Astrocyte (in vitro differentiated cells and primary cell): Measurements from ENCODE around the gene HERPUD1. TPM values are rescaled to one million over a fixed set of nuclear protein-coding genes. Genes with fewer than 3 reads are reported as not detected.

Experiments used
- DNase-seq: peaks from one replicate; pipeline ENCODE4 v3.0.0-alpha.2; 2010; ENCODE audit warnings: low read depth
- FAIRE-seq: peaks from 2 replicates; lab custom pipeline; 2011; peaks lifted over from hg19 to GRCh38; lab: Jason Lieb, UNC
- H2AFZ ChIP-seq: 2 replicates; pipeline ENCODE4 v1.6.0; 2012; ENCODE audit warnings: low read depth, low read length, inconsistent platforms
- H3K27ac ChIP-seq: 2 replicates; pipeline ENCODE4 v1.5.1; 2011; ENCODE audit warnings: low read depth, low read length, inconsistent platforms
- H3K27me3 ChIP-seq: 2 replicates; pipeline ENCODE4 v1.6.0; 2011; ENCODE audit warnings: low read length, inconsistent platforms; ENCODE audit not compliant: insufficient read depth
- H3K36me3 ChIP-seq: 2 replicates; pipeline ENCODE4 v1.5.1; 2011; ENCODE audit warnings: low read length, inconsistent platforms; ENCODE audit not compliant: insufficient read depth
- H3K4me1 ChIP-seq: 2 replicates; pipeline ENCODE4 v1.5.1; 2011; ENCODE audit warnings: low read length, inconsistent platforms; ENCODE audit not compliant: insufficient read depth
- H3K4me2 ChIP-seq: 2 replicates; pipeline ENCODE4 v1.6.0; 2012; ENCODE audit warnings: low read length, inconsistent platforms
- H3K4me3 ChIP-seq: 2 replicates; pipeline ENCODE4 v1.5.1; 2011; ENCODE audit warnings: low read depth, mild to moderate bottlenecking, low read length, inconsistent platforms; ENCODE audit not compliant: insufficient read depth
- H3K79me2 ChIP-seq: 2 replicates; pipeline ENCODE4 v1.6.0; 2012; ENCODE audit warnings: mild to moderate bottlenecking, low read length, inconsistent platforms; ENCODE audit not compliant: insufficient read depth
- H3K9ac ChIP-seq: 2 replicates; pipeline ENCODE4 v1.6.0; 2012; ENCODE audit warnings: mild to moderate bottlenecking, low read length, inconsistent platforms
- H3K9me3 ChIP-seq: 2 replicates; pipeline ENCODE4 v1.5.1; 2012; ENCODE audit warnings: low read depth, mild to moderate bottlenecking, low read length, inconsistent platforms; ENCODE audit not compliant: insufficient read depth
- H4K20me1 ChIP-seq: 2 replicates; pipeline ENCODE4 v1.6.0; 2012; ENCODE audit warnings: low read length, inconsistent platforms; ENCODE audit not compliant: insufficient read depth
- H3K27ac Mint-ChIP-seq: one replicate; pipeline ENCODE4 v1.8.0; 2021; ENCODE audit warnings: mild to moderate bottlenecking, mixed read lengths; ENCODE audit not compliant: unreplicated experiment
- H3K27me3 Mint-ChIP-seq: one replicate; pipeline ENCODE4 v1.8.0; 2021; ENCODE audit warnings: low read depth, mixed read lengths; ENCODE audit not compliant: unreplicated experiment
- H3K36me3 Mint-ChIP-seq: one replicate; pipeline ENCODE4 v1.8.0; 2021; ENCODE audit warnings: low read depth, mixed read lengths; ENCODE audit not compliant: unreplicated experiment
- H3K4me1 Mint-ChIP-seq: one replicate; pipeline ENCODE4 v1.8.0; 2021; ENCODE audit warnings: low read depth, mixed read lengths; ENCODE audit not compliant: unreplicated experiment
- H3K4me3 Mint-ChIP-seq: one replicate; pipeline ENCODE4 v1.8.0; 2021; ENCODE audit warnings: mild to moderate bottlenecking, moderate library complexity, mixed read lengths; ENCODE audit not compliant: unreplicated experiment
- H3K9me3 Mint-ChIP-seq: one replicate; pipeline ENCODE4 v1.8.0; 2021; ENCODE audit warnings: mild to moderate bottlenecking, mixed read lengths; ENCODE audit not compliant: unreplicated experiment
- CTCF ChIP-seq: IDR thresholded peaks from 2 replicates; pipeline ENCODE4 v1.5.1; 2011; ENCODE audit warnings: low read depth, mild to moderate bottlenecking, inconsistent platforms, low read length, moderate library complexity; ENCODE audit not compliant: insufficient read depth
- EZH2 ChIP-seq: IDR thresholded peaks from 2 replicates; pipeline ENCODE4 v1.6.1; 2012; ENCODE audit warnings: mild to moderate bottlenecking, low read length, inconsistent platforms; ENCODE audit not compliant: insufficient read depth
- total RNA-seq: library from RNA; stranded (reverse); gene quantifications from 2 replicates; pipeline ENCODE4 v1.2.1, GENCODE V29; 2021

HERPUD1 gene
- total RNA-seq, 1 donor from 2014 or later: 234 TPM

DNA sequence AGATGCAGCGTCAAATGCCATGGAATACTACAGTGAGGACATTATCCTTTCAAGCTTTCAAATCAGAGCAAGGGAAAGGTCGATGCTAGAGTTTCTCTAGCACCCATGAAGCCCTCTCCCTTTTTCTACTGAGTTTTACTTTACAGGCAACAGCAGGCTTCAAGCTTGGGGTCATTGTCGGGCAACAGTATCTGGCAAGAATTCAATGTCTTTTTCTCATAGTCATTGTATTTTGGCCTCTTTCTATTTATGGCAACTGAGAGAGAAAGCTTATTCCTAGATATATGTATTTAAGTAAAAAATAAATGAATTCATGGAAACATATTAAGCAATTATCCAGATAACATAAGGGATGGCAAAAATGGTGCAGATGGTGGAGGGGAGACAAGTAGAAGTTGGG is 29.4 kb downstream of the HERPUD1 start:
- H3K4me3 ChIP-seq: no peak overlapping the region
- H3K27ac ChIP-seq: no peak overlapping the region
- H2AFZ ChIP-seq: no peak overlapping the region
- Mint-ChIP-seq H3K27me3 (peaks cover 4% of the 10 kb centered on the region), H3K4me1 (peaks cover 14% of the 10 kb centered on the region), H3K27ac (no peak overlapping the region), H3K9me3 (peaks cover 3% of the 10 kb centered on the region), H3K36me3 (no peaks in the 10 kb centered on the region), H3K4me3 (no peak overlapping the region)
- no peaks in the 10 kb centered on the region for H3K36me3 ChIP-seq
- FAIRE-seq (no peak), DNase-seq (no peak)
- no peaks in the 10 kb centered on the region for H3K9me3 ChIP-seq
- no peaks in the 10 kb centered on the region for H4K20me1 ChIP-seq
- peaks cover 20% of the 10 kb centered on the region for H3K4me1 ChIP-seq
- H3K4me2 ChIP-seq: no peak overlapping the region
- no peak overlapping the region for H3K9ac ChIP-seq
- no peaks in the 10 kb centered on the region for H3K27me3 ChIP-seq
- TF ChIP-seq EZH2 (no peak), CTCF (no peak)
- no peaks in the 10 kb centered on the region for H3K79me2 ChIP-seq

- Mint-ChIP-seq H3K4me3 (no peak within 1 kb of the TSS), H3K27me3 (peaks cover 4% of the 10 kb centered on the region), H3K4me1 (peaks cover 14% of the 10 kb centered on the region), H3K27ac (no peak within 1 kb of the TSS), H3K9me3 (peaks cover 3% of the 10 kb centered on the region), H3K36me3 (no peaks in the 10 kb centered on the region)
- Histone ChIP-seq H3K27ac (no peak within 1 kb of the TSS), H3K4me1 (peaks cover 20% of the 10 kb centered on the region), H3K27me3 (no peaks in the 10 kb centered on the region), H3K79me2 (no peaks in the 10 kb centered on the region), H4K20me1 (no peaks in the 10 kb centered on the region), H3K9me3 (no peaks in the 10 kb centered on the region), H3K4me2 (no peak within 1 kb of the TSS), H3K4me3 (no peak within 1 kb of the TSS), H3K36me3 (no peaks in the 10 kb centered on the region), H2AFZ (peak within 1 kb of the TSS; percentile 29), H3K9ac (no peak within 1 kb of the TSS)
- TF ChIP-seq CTCF (no peak), EZH2 (no peak)
- FAIRE-seq: no peak
- DNase-seq: no peak
Observed at GRCh38 chr16:56961851-56962281, 29.9 kb downstream of the HERPUD1 start, which contains the start of gene CETP. TSS of gene CETP (plus strand) at chr16:56961950. CDS start at chr16:56961980, 30 bp downstream.
